H9 (cell line): Measurements from ENCODE around the gene EIF2D. TPM values are rescaled to one million over a fixed set of nuclear protein-coding genes. Genes with fewer than 3 reads are reported as not detected.

Experiments
- DNase-seq: peaks from one replicate; pipeline ENCODE4 v3.0.0-alpha.2; 2017
- H2AFZ ChIP-seq: one replicate; pipeline ENCODE4 v1.6.1; 2013; ENCODE audit warnings: mild to moderate bottlenecking, low read length, control low read depth, moderate library complexity
- H2AK5ac ChIP-seq: 2 replicates; pipeline ENCODE4 v1.6.1; 2013; ENCODE audit warnings: low read length, control low read depth, mixed read lengths; ENCODE audit not compliant: insufficient read length
- H2BK120ac ChIP-seq: one replicate; pipeline ENCODE4 v1.6.1; 2013; ENCODE audit warnings: low read depth, mild to moderate bottlenecking, low read length, control low read depth, inconsistent platforms; ENCODE audit not compliant: poor library complexity, severe bottlenecking
- H2BK12ac ChIP-seq: 2 replicates; pipeline ENCODE4 v1.6.1; 2013; ENCODE audit warnings: low read length, control low read depth, mixed read lengths, low read depth; ENCODE audit not compliant: insufficient read length
- H2BK15ac ChIP-seq: 2 replicates; pipeline ENCODE4 v1.6.1; 2013; ENCODE audit warnings: low read depth, low read length, control low read depth
- H2BK20ac ChIP-seq: one replicate; pipeline ENCODE4 v1.6.1; 2013; ENCODE audit warnings: low read depth, mild to moderate bottlenecking, low read length, control low read depth, inconsistent platforms; ENCODE audit not compliant: poor library complexity, severe bottlenecking
- H2BK5ac ChIP-seq: 2 replicates; pipeline ENCODE4 v1.6.1; 2013; ENCODE audit warnings: low read length, control low read depth, mixed read lengths; ENCODE audit not compliant: insufficient read length
- H3K14ac ChIP-seq: 2 replicates; pipeline ENCODE4 v1.6.1; 2013; ENCODE audit warnings: low read length, control low read depth; ENCODE audit not compliant: insufficient read depth
- H3K18ac ChIP-seq: 2 replicates; pipeline ENCODE4 v1.6.1; 2013; ENCODE audit warnings: low read depth, mild to moderate bottlenecking, mixed read lengths, low read length, control low read depth; ENCODE audit not compliant: insufficient read length
- H3K23ac ChIP-seq: 2 replicates; pipeline ENCODE4 v1.6.1; 2013; ENCODE audit warnings: low read length, control low read depth, mixed read lengths, low read depth; ENCODE audit not compliant: insufficient read length
- H3K23me2 ChIP-seq: 2 replicates; pipeline ENCODE4 v1.6.1; 2013; ENCODE audit warnings: low read depth, mild to moderate bottlenecking, mixed read lengths, low read length, control low read depth; ENCODE audit not compliant: insufficient read length, poor library complexity, severe bottlenecking
- H3K27ac ChIP-seq: 2 replicates; pipeline ENCODE4 v1.5.1; 2013; ENCODE audit warnings: low read length, control low read depth, mixed read lengths, low read depth; ENCODE audit not compliant: insufficient read length
- H3K27me3 ChIP-seq: 2 replicates; pipeline ENCODE4 v1.6.1; 2013; ENCODE audit warnings: low read length, control low read depth, inconsistent platforms; ENCODE audit not compliant: insufficient read depth
- H3K4ac ChIP-seq: 2 replicates; pipeline ENCODE4 v1.6.1; 2013; ENCODE audit warnings: low read depth, mild to moderate bottlenecking, control low read depth, inconsistent platforms, low read length, moderate library complexity
- H3K4me1 ChIP-seq: 2 replicates; pipeline ENCODE4 v1.6.1; 2013; ENCODE audit warnings: low read length, control low read depth, inconsistent platforms; ENCODE audit not compliant: insufficient read depth
- H3K4me2 ChIP-seq: 2 replicates; pipeline ENCODE4 v1.6.1; 2013; ENCODE audit warnings: low read length, control low read depth, mixed read lengths; ENCODE audit not compliant: insufficient read length, insufficient read depth
- H3K56ac ChIP-seq: 2 replicates; pipeline ENCODE4 v1.6.1; 2013; ENCODE audit warnings: low read depth, mild to moderate bottlenecking, mixed read lengths, low read length, control low read depth; ENCODE audit not compliant: insufficient read length
- H3K79me1 ChIP-seq: 2 replicates; pipeline ENCODE4 v1.6.1; 2013; ENCODE audit warnings: low read depth, mild to moderate bottlenecking, moderate library complexity, low read length, control low read depth, inconsistent platforms; ENCODE audit not compliant: insufficient read depth, poor library complexity, severe bottlenecking
- H3K79me2 ChIP-seq: 2 replicates; pipeline ENCODE4 v1.6.1; 2013; ENCODE audit warnings: low read length, control low read depth, inconsistent platforms; ENCODE audit not compliant: insufficient read depth
- H3K9ac ChIP-seq: 2 replicates; pipeline ENCODE4 v1.6.1; 2013; ENCODE audit warnings: low read length, control low read depth, mixed read lengths; ENCODE audit not compliant: insufficient read length; ENCODE audit errors: extremely low read depth
- H3K9me3 ChIP-seq: one replicate; pipeline ENCODE4 v1.6.1; 2013; ENCODE audit warnings: low read depth, low read length, inconsistent platforms; ENCODE audit not compliant: control insufficient read depth
- H3T11ph ChIP-seq: one replicate; pipeline ENCODE4 v1.6.1; 2013; ENCODE audit warnings: mild to moderate bottlenecking, low read length, control low read depth, inconsistent platforms
- H4K20me1 ChIP-seq: one replicate; pipeline ENCODE4 v1.6.1; 2013; ENCODE audit not compliant: control insufficient read depth, insufficient read length, insufficient read depth
- H4K5ac ChIP-seq: 2 replicates; pipeline ENCODE4 v1.6.1; 2013; ENCODE audit warnings: low read depth, mild to moderate bottlenecking, mixed read lengths, low read length, control low read depth; ENCODE audit not compliant: insufficient read length
- H4K8ac ChIP-seq: replicated peaks from 2 replicates; pipeline ENCODE4 v1.6.1; 2013; ENCODE audit warnings: low read length, control low read depth, mixed read lengths, low read depth; ENCODE audit not compliant: insufficient read length
- H4K91ac ChIP-seq: 2 replicates; pipeline ENCODE4 v1.6.1; 2013; ENCODE audit warnings: low read depth, mild to moderate bottlenecking, moderate library complexity, mixed read lengths, low read length, control low read depth; ENCODE audit not compliant: insufficient read length
- H3K27ac Mint-ChIP-seq, 3 experiments: 2 replicates in 2 of 3; 3 replicates in 1 of 3; pipeline ENCODE4 v1.8.0; 2020 to 2021; ENCODE audit warnings: mixed read lengths in 3 of 3, mild to moderate bottlenecking in 1 of 3, moderate library complexity in 1 of 3
- H3K27me3 Mint-ChIP-seq: 2 replicates; pipeline ENCODE4 v1.8.0; 2021; ENCODE audit warnings: low read depth, mild to moderate bottlenecking, moderate library complexity, mixed read lengths
- H3K36me3 Mint-ChIP-seq, 3 experiments: 2 replicates in 2 of 3; 3 replicates in 1 of 3; pipeline ENCODE4 v1.8.0; 2020 to 2021; ENCODE audit warnings: low read depth in 3 of 3, mixed read lengths in 3 of 3; ENCODE audit not compliant: insufficient read depth in 1 of 3
- H3K4me1 Mint-ChIP-seq, 2 experiments: 2 replicates each; pipeline ENCODE4 v1.8.0; 2020; ENCODE audit warnings: mixed read lengths in 2 of 2
- H3K4me3 Mint-ChIP-seq, 2 experiments: 2 replicates in 1 of 2; 3 replicates in 1 of 2; pipeline ENCODE4 v1.8.0; 2020 to 2021; ENCODE audit warnings: mild to moderate bottlenecking in 2 of 2, mixed read lengths in 2 of 2, moderate library complexity in 1 of 2
- H3K9me3 Mint-ChIP-seq, 2 experiments: 2 replicates in 1 of 2; 3 replicates in 1 of 2; pipeline ENCODE4 v1.8.0; 2020; ENCODE audit warnings: mild to moderate bottlenecking in 2 of 2, mixed read lengths in 2 of 2, moderate library complexity in 1 of 2
- WGBS: extraction: QIAGEN DNeasy Blood & Tissue Kit; methylation state at CpG from one replicate; pipeline ENCODE4 v1.1.7; 2013; ENCODE audit warnings: missing lambda C conversion rate, low lambda C conversion rate, mixed read lengths; ENCODE audit not compliant: insufficient read length; ENCODE audit errors: extremely low coverage; 5-methylcytosine and 5-hydroxymethylcytosine counted together
- total RNA-seq: library from RNA; stranded (reverse); gene quantifications from 2 replicates; pipeline ENCODE4 v1.2.1, GENCODE V29; 2021
- TF ChIP-seq, protein P1 (sequence below): fragments of 200-600 bp; sonication (generic); conservative IDR thresholded peaks from 3 replicates; pipeline ENCODE4 v1.8.0; 2021; ENCODE audit warnings: antibody characterized with exemption, mild to moderate bottlenecking

Gene EIF2D
- total RNA-seq, 1 experiment from 2014 or later: 35.8 TPM

DNA sequence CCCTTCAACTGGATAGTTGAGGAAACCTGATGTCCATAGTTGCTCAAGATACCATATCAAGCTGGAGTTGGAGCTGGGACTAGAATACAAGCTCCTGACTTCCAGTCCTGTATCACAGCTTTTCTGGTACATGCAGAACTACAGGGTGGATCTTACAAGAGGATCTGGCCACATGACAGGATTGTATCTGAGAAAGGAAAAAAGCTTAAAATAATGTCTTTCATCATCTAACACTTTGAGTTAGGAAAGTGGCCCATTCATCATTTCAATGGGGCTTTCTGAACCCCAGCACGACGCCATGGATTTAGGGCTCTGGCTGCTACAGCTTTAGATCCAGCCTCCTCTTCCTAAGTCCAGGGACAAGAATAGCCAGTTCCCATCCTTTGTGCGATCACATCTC is 58.1 kb downstream of the EIF2D start:
- H3K27me3 Mint-ChIP-seq: peaks cover 61% of the 10 kb centered on the region
- no peak overlapping the region for H3K27ac ChIP-seq

More for the DNA sequence above, 58.1 kb downstream of the EIF2D start:
- Histone ChIP-seq H3K23ac (no peak overlapping the region), H3K4me2 (no peak overlapping the region), H2BK12ac (no peak overlapping the region), H2AFZ (no peak overlapping the region), H3K79me1 (no peaks in the 10 kb centered on the region), H4K20me1 (no peaks in the 10 kb centered on the region), H2AK5ac (no peak overlapping the region), H3K27me3 (peaks cover 6% of the 10 kb centered on the region; the same call in 1 of the 2 replicates), H3T11ph (no peak overlapping the region), H3K23me2 (peaks cover 8% of the 10 kb centered on the region), H4K91ac (no peak overlapping the region), H2BK5ac (no peak overlapping the region), H3K14ac (no peak overlapping the region), H2BK20ac (no peak overlapping the region), H3K4ac (no peak overlapping the region), H3K79me2 (no peaks in the 10 kb centered on the region), H4K8ac (no peak overlapping the region), H3K56ac (no peak overlapping the region), H3K18ac (no peak overlapping the region), H3K9ac (no peak overlapping the region), H4K5ac (no peak overlapping the region), H2BK120ac (no peak overlapping the region), H3K4me1 (no peaks in the 10 kb centered on the region), H2BK15ac (no peak overlapping the region), H3K9me3 (no peaks in the 10 kb centered on the region)
- TF ChIP-seq, protein P1, sequence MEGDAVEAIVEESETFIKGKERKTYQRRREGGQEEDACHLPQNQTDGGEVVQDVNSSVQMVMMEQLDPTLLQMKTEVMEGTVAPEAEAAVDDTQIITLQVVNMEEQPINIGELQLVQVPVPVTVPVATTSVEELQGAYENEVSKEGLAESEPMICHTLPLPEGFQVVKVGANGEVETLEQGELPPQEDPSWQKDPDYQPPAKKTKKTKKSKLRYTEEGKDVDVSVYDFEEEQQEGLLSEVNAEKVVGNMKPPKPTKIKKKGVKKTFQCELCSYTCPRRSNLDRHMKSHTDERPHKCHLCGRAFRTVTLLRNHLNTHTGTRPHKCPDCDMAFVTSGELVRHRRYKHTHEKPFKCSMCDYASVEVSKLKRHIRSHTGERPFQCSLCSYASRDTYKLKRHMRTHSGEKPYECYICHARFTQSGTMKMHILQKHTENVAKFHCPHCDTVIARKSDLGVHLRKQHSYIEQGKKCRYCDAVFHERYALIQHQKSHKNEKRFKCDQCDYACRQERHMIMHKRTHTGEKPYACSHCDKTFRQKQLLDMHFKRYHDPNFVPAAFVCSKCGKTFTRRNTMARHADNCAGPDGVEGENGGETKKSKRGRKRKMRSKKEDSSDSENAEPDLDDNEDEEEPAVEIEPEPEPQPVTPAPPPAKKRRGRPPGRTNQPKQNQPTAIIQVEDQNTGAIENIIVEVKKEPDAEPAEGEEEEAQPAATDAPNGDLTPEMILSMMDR: no peak
- H3K4me1 Mint-ChIP-seq: peaks cover 21 to 23% of the 10 kb centered on the region in 2 experiments
- H3K9me3 Mint-ChIP-seq: no peaks in the 10 kb centered on the region
- no peaks in the 10 kb centered on the region for H3K36me3 Mint-ChIP-seq
- H3K27ac Mint-ChIP-seq: no peak overlapping the region
- no CpG with 5 or more reads among the region's 3 CpGs for WGBS
- DNase-seq: no peak
- H3K4me3 Mint-ChIP-seq: no peak overlapping the region
